ENCODE measurements around the gene SETBP1. TPM values are rescaled to one million over a fixed set of nuclear protein-coding genes. Genes with fewer than 3 reads are reported as not detected.

Gene SETBP1
- total and polyA plus RNA-seq, 9 of the 15 experiments (the other 6 are each of a cell fraction or from before 2014, with no cell fraction given): under 0.01 to 0.13 (median 0.04) TPM

- TF ChIP-seq, protein P1, sequence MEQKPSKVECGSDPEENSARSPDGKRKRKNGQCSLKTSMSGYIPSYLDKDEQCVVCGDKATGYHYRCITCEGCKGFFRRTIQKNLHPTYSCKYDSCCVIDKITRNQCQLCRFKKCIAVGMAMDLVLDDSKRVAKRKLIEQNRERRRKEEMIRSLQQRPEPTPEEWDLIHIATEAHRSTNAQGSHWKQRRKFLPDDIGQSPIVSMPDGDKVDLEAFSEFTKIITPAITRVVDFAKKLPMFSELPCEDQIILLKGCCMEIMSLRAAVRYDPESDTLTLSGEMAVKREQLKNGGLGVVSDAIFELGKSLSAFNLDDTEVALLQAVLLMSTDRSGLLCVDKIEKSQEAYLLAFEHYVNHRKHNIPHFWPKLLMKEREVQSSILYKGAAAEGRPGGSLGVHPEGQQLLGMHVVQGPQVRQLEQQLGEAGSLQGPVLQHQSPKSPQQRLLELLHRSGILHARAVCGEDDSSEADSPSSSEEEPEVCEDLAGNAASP (IDR thresholded peaks at IDR 0.05): no peak
- TF ChIP-seq EP400 (IDR thresholded peaks at IDR 0.05): no peak
- TF ChIP-seq TFE3 (CRISPR knock-in tag; IDR thresholded peaks at IDR 0.05): no peak
- TF ChIP-seq RHOXF2B (CRISPR knock-in tag; conservative IDR thresholded peaks at IDR 0.05): no peak
- TF ChIP-seq, protein P2, sequence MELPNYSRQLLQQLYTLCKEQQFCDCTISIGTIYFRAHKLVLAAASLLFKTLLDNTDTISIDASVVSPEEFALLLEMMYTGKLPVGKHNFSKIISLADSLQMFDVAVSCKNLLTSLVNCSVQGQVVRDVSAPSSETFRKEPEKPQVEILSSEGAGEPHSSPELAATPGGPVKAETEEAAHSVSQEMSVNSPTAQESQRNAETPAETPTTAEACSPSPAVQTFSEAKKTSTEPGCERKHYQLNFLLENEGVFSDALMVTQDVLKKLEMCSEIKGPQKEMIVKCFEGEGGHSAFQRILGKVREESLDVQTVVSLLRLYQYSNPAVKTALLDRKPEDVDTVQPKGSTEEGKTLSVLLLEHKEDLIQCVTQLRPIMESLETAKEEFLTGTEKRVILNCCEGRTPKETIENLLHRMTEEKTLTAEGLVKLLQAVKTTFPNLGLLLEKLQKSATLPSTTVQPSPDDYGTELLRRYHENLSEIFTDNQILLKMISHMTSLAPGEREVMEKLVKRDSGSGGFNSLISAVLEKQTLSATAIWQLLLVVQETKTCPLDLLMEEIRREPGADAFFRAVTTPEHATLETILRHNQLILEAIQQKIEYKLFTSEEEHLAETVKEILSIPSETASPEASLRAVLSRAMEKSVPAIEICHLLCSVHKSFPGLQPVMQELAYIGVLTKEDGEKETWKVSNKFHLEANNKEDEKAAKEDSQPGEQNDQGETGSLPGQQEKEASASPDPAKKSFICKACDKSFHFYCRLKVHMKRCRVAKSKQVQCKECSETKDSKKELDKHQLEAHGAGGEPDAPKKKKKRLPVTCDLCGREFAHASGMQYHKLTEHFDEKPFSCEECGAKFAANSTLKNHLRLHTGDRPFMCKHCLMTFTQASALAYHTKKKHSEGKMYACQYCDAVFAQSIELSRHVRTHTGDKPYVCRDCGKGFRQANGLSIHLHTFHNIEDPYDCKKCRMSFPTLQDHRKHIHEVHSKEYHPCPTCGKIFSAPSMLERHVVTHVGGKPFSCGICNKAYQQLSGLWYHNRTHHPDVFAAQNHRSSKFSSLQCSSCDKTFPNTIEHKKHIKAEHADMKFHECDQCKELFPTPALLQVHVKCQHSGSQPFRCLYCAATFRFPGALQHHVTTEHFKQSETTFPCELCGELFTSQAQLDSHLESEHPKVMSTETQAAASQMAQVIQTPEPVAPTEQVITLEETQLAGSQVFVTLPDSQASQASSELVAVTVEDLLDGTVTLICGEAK (IDR thresholded peaks at IDR 0.05): no peak
- TF ChIP-seq, protein P2 (CRISPR knock-in tag; IDR thresholded peaks at IDR 0.05): no peak
- TF ChIP-seq CBX1 (IDR thresholded peaks at IDR 0.05; ENCODE audit: low read depth): no peak
- no peak for TF ChIP-seq STAT5B (CRISPR knock-in tag; IDR thresholded peaks at IDR 0.05)
Measured at GRCh38 chr18:44654573-44654972, 26.1 kb upstream of the SETBP1 start (continued).
